Measurements from ENCODE around the gene PRPF6. TPM values are rescaled to one million over a fixed set of nuclear protein-coding genes. Genes with fewer than 3 reads are reported as not detected.
"Not testable (repeated sequence)": the region's sequence is repeated elsewhere in the genome, so short reads cannot be mapped to it uniquely, and the experiment has no call there.

The PRPF6 gene
- total RNA-seq, 3 donors from 2014 or later, result 51.2 to 64.4 (median 59.1) TPM

- peak; percentile 89 for ATAC-seq
- Histone ChIP-seq H3K36me3 (ENCODE audit: low read depth) (no peaks in the 10 kb centered on the region), H3K4me1 (ENCODE audit: low read depth) (peaks cover 14% of the 10 kb centered on the region), H3K4me3 (no peak overlapping the region), H3K9me3 (no peaks in the 10 kb centered on the region)
- peak; percentile 98 for TF ChIP-seq CTCF (IDR thresholded peaks at IDR 0.05)
- DNase-seq, result peak; percentile 87 to 91 (median 88)
- intact Hi-C loops (cut with DNase I, micrococcal nuclease), result loop anchor here (5.0 kb wide), 1 partner anchor 437 kb away; the partner anchor contains the start of gene PTK6 (in 2 of the 2)
These were observed 7.1 kb upstream of the PRPF6 start for GRCh38 chr20:63973636-63974401.

GRCh38 chr20:63974402-63975200 is 6.3 kb upstream of the PRPF6 start:
- TF ChIP-seq CTCF (IDR thresholded peaks at IDR 0.05), result no peak
- Histone ChIP-seq H3K4me1 (ENCODE audit: low read depth) (peaks cover 11% of the 10 kb centered on the region), H3K4me3 (no peak overlapping the region), H3K9me3 (no peaks in the 10 kb centered on the region), H3K36me3 (ENCODE audit: low read depth) (no peaks in the 10 kb centered on the region)
- intact Hi-C loops (cut with DNase I, micrococcal nuclease), result loop anchor here (5.0 kb wide), 1 partner anchor 437 kb away; the partner anchor contains the start of gene PTK6 (in 2 of the 2)
- no peak for ATAC-seq
- peak in 1 of 3 donors; percentile 32 for DNase-seq

- ATAC-seq; H3K9me3 ChIP-seq; H3K4me3 ChIP-seq; DNase-seq; intact Hi-C loops (cut with DNase I, micrococcal nuclease); H3K36me3 ChIP-seq (ENCODE audit: low read depth): not testable (repeated sequence)
- peaks cover 20% of the 10 kb centered on the region for H3K4me1 ChIP-seq (ENCODE audit: low read depth)
These were observed 4.4 kb upstream of the PRPF6 start for GRCh38 chr20:63976511-63976910.

- ATAC-seq, result no peak
- peak in 2 of 3 donors; percentile 31 to 61 for DNase-seq
- no peak for TF ChIP-seq CTCF (IDR thresholded peaks at IDR 0.05)
- H3K36me3 ChIP-seq (ENCODE audit: low read depth), result peaks cover 3% of the 10 kb centered on the region
- peaks cover 26% of the 10 kb centered on the region for H3K4me1 ChIP-seq (ENCODE audit: low read depth)
- intact Hi-C loops (cut with DNase I, micrococcal nuclease), result no loop called here
- no peaks in the 10 kb centered on the region for H3K9me3 ChIP-seq
- no peak overlapping the region for H3K4me3 ChIP-seq
These were observed 3.8 kb upstream of the PRPF6 start for GRCh38 chr20:63976980-63977738.

GRCh38 chr20:63977739-63978276 is 3.1 kb upstream of the PRPF6 start:
- Histone ChIP-seq H3K9me3 (no peaks in the 10 kb centered on the region), H3K36me3 (ENCODE audit: low read depth) (peaks cover 3% of the 10 kb centered on the region), H3K4me1 (ENCODE audit: low read depth) (peaks cover 29% of the 10 kb centered on the region), H3K4me3 (no peak overlapping the region)
- intact Hi-C loops (cut with DNase I, micrococcal nuclease), result no loop called here
- ATAC-seq, result no peak
- TF ChIP-seq CTCF (IDR thresholded peaks at IDR 0.05), result no peak
- DNase-seq, result peak in 2 of 3 donors; percentile 38 to 65

All from mucosa of descending colon (tissue), 3 donors.